DOHH2 (cell line): Measurements from ENCODE around the gene CDKAL1.

Experiments used
- H3F3A ChIP-seq: fragments of 200-600 bp; sonication (generic), shearing (Covaris generic); 2 replicates; pipeline ENCODE4 v1.6.0; 2016; ENCODE audit warnings: antibody characterized with exemption, mild to moderate bottlenecking; ENCODE audit not compliant: control insufficient read depth, insufficient read depth
- H3K27ac ChIP-seq: fragments of 200-600 bp; sonication (generic); 2 replicates; pipeline ENCODE4 v1.5.1; 2014; ENCODE audit warnings: low read depth, mild to moderate bottlenecking, low read length, moderate library complexity
- H3K27me3 ChIP-seq: fragments of 200-600 bp; sonication (generic); 2 replicates; pipeline ENCODE4 v1.6.1; 2014; ENCODE audit warnings: mild to moderate bottlenecking, low read length, mixed read lengths; ENCODE audit not compliant: control insufficient read depth
- H3K36me3 ChIP-seq: fragments of 200-600 bp; sonication (generic); 2 replicates; pipeline ENCODE4 v1.6.1; 2014; ENCODE audit warnings: mild to moderate bottlenecking, low read length, moderate library complexity, mixed read lengths; ENCODE audit not compliant: control insufficient read depth
- H3K4me1 ChIP-seq: fragments of 200-600 bp; sonication (generic); 2 replicates; pipeline ENCODE4 v1.6.1; 2014; ENCODE audit warnings: mild to moderate bottlenecking, low read length, mixed read lengths; ENCODE audit not compliant: control insufficient read depth
- H3K4me2 ChIP-seq: fragments of 200-600 bp; sonication (generic); 2 replicates; pipeline ENCODE4 v1.6.0; 2014; ENCODE audit warnings: mild to moderate bottlenecking, low read length, moderate library complexity
- H3K4me3 ChIP-seq: fragments of 200-600 bp; sonication (generic); 2 replicates; pipeline ENCODE4 v1.5.1; 2014; ENCODE audit warnings: mild to moderate bottlenecking, low read length, mixed read lengths
- H3K79me2 ChIP-seq: fragments of 200-600 bp; sonication (generic); 2 replicates; pipeline ENCODE4 v1.6.1; 2014; ENCODE audit warnings: mild to moderate bottlenecking, low read length, mixed read lengths; ENCODE audit not compliant: control insufficient read depth
- H3K9me2 ChIP-seq: fragments of 200-600 bp; sonication (generic); replicated peaks from 2 replicates; pipeline ENCODE4 v1.6.1; 2014; ENCODE audit warnings: mild to moderate bottlenecking, low read length, mixed read lengths; ENCODE audit not compliant: control insufficient read depth
- H3K9me3 ChIP-seq: fragments of 200-600 bp; sonication (generic); 2 replicates; pipeline ENCODE4 v1.6.1; 2014; ENCODE audit warnings: antibody characterized with exemption, low read length, mixed read lengths; ENCODE audit not compliant: control insufficient read depth, insufficient read depth
- H4K20me1 ChIP-seq: fragments of 200-600 bp; sonication (generic); 2 replicates; pipeline ENCODE4 v1.6.0; 2014; ENCODE audit warnings: low read depth, mild to moderate bottlenecking, antibody characterized with exemption, low read length, moderate library complexity; ENCODE audit not compliant: control insufficient read depth, insufficient read depth
- CTCF ChIP-seq: fragments of 200-600 bp; sonication (generic); IDR thresholded peaks from one replicate; pipeline ENCODE4 v1.5.1; 2014; ENCODE audit warnings: antibody characterized with exemption, mild to moderate bottlenecking, low read depth, low read length; ENCODE audit not compliant: poor library complexity, severe bottlenecking
- EZH2phosphoT487 ChIP-seq: fragments of 200-600 bp; sonication (generic); IDR thresholded peaks from 2 replicates; pipeline ENCODE4 v1.6.1; 2017; ENCODE audit warnings: borderline replicate concordance, mild to moderate bottlenecking, antibody characterized with exemption, low read length, moderate library complexity, mixed read lengths

Gene CDKAL1

DNA sequence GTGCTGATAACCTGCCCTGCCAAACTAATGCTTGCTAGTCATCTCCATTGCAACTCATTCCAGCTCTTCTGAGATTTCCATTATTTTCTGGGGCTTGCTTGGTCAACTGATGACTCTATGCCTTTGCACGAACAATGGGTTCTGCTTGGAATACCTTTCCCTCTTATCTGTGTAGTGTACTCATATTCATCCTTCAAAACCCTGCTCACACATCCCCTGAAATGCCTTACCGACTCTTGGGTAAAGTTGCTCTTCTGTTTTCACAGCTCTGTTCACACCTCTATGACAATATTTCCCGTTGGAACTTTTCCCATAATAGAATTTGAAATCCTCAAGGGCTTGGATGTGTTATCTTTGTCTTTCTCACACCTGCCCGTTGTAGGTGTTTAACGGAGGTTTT lies 728.2 kb downstream of the CDKAL1 start:
- Histone ChIP-seq H3K9me2 (no peaks in the 10 kb centered on the region), H3K9me3 (no peaks in the 10 kb centered on the region), H3K79me2 (no peaks in the 10 kb centered on the region), H3K27ac (no peak overlapping the region), H3K36me3 (no peaks in the 10 kb centered on the region), H3F3A (no peaks in the 10 kb centered on the region), H3K4me3 (no peak overlapping the region), H3K27me3 (no peaks in the 10 kb centered on the region), H4K20me1 (no peaks in the 10 kb centered on the region), H3K4me1 (no peaks in the 10 kb centered on the region), H3K4me2 (no peak overlapping the region)
- TF ChIP-seq CTCF (no peak), EZH2phosphoT487 (no peak)

DNA sequence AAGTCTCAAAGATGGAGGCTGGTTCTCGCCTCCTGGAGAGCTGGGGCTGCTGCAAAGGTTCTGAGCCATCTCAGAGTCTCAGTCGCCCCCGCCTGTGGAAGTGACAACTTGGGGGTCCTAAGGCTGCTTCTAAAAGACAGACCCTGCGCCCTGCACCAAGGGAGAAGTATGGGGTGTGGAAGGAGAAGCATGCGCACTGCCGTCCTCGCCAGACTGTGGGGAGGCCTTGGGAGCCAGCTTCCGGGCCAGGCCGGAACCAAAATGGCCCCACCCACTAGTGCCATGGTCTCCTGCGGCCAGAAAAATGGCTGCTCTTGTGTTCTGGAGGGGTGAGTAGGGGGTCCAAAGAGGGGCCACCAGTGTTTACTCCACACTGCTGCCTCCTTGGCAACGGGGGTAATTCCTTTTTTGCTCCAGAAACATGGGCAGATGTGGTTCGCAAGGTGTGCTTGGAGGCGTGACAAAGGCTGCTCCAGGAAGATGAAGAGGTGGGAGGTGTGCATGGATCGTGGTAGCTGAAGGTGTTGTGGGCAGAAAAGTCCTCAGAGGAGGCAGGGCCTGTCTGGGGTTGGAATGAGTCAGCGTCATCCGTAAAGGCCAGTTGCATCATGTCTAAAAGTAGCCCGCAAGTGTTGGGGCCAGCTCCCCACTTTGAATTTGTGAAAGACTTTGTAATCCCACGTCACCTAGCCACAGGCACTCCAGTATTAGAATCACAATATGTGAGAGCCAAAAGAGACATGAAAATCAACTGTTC lies 729.5 kb downstream of the CDKAL1 start:
- Histone ChIP-seq H3K4me3 (no peak overlapping the region), H3K9me3 (no peaks in the 10 kb centered on the region), H3K4me2 (no peak overlapping the region), H3F3A (no peaks in the 10 kb centered on the region), H3K27me3 (no peaks in the 10 kb centered on the region), H3K9me2 (no peaks in the 10 kb centered on the region), H3K79me2 (no peaks in the 10 kb centered on the region), H3K36me3 (no peaks in the 10 kb centered on the region), H3K27ac (no peak overlapping the region), H3K4me1 (no peaks in the 10 kb centered on the region), H4K20me1 (no peaks in the 10 kb centered on the region)
- TF ChIP-seq CTCF (no peak), EZH2phosphoT487 (no peak)

DNA sequence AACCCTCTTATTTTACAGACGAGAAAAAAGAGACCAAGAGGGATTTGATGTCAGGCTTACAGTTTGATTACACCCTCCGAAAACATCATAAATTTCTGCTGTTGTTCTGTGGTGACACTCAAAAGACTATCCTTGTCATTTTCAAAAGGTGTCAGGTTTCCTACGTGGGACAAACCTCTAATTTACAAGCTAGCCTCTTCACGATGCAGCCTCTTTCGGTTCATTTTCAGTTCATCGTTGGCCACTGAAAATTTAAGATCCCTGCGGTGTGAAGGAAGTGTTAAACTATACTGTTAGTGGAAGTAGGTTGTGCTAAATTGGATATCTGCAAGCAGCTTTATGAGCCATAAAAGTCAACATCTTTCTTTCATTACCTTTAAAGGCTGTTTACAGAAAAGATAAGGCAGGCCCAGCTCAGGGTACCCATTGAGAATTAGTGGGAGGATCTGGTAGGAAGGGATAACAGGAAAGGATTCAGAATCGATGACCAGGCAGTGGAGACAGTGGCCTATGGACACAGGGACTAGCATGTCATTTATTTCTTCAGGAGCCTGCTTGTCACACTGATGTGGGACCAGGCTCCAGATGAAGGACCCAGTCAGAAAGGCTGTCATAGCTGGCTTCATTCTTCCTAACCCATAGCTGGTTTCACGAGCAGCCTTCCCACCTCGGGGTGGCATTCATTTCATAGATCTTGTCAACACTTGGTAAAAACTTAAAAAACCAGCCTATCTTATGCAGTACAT lies 730.2 kb downstream of the CDKAL1 start:
- no peak overlapping the region for H3K4me3 ChIP-seq
- no peaks in the 10 kb centered on the region for H3K9me2 ChIP-seq

More for the DNA sequence above, 730.2 kb downstream of the CDKAL1 start:
- no peaks in the 10 kb centered on the region for H3K27me3 ChIP-seq
- H3K79me2 ChIP-seq = no peaks in the 10 kb centered on the region
- H3K4me2 ChIP-seq = no peak overlapping the region
- no peaks in the 10 kb centered on the region for H4K20me1 ChIP-seq
- no peak for TF ChIP-seq EZH2phosphoT487
- no peak for TF ChIP-seq CTCF
- H3F3A ChIP-seq = no peaks in the 10 kb centered on the region
- no peak overlapping the region for H3K27ac ChIP-seq
- H3K36me3 ChIP-seq = no peaks in the 10 kb centered on the region
- no peaks in the 10 kb centered on the region for H3K4me1 ChIP-seq
- H3K9me3 ChIP-seq = no peaks in the 10 kb centered on the region
